HG02759 (cell line): ENCODE measurements around the gene TUBB3.
"Not testable (repeated sequence)": the region's sequence is repeated elsewhere in the genome, so short reads cannot be mapped to it uniquely, and the experiment has no call there.

Experiments used
- ATAC-seq: cut with Tn5 transposase; IDR thresholded peaks from one replicate; pipeline ENCODE4 v1.9.1; 2021; ENCODE audit warnings: mild to moderate bottlenecking, moderate library complexity; ENCODE audit not compliant: unreplicated experiment

The TUBB3 gene

GRCh38 chr16:89900885-89901284 lies 22.3 kb upstream of the TUBB3 start:
- ATAC-seq: no peak

- no peak for ATAC-seq
Measured at GRCh38 chr16:89902980-89903379, 20.2 kb upstream of the TUBB3 start.

- no peak for ATAC-seq
Measured at GRCh38 chr16:89903908-89904515, 19.1 kb upstream of the TUBB3 start.

- no peak for ATAC-seq
Measured at GRCh38 chr16:89904606-89905510, 18.3 kb upstream of the TUBB3 start.

- no peak for ATAC-seq
Measured at GRCh38 chr16:89905511-89906139, 17.5 kb upstream of the TUBB3 start.

GRCh38 chr16:89906140-89907025 lies 16.8 kb upstream of the TUBB3 start:
- no peak for ATAC-seq

GRCh38 chr16:89907055-89907814 lies 15.9 kb upstream of the TUBB3 start:
- no peak for ATAC-seq

- no peak for ATAC-seq
Measured at GRCh38 chr16:89908236-89908635, 14.9 kb upstream of the TUBB3 start.

- ATAC-seq: no peak
Measured at GRCh38 chr16:89909777-89910716, 13.1 kb upstream of the TUBB3 start.

GRCh38 chr16:89910717-89911354 lies 12.3 kb upstream of the TUBB3 start:
- no peak for ATAC-seq

- no peak for ATAC-seq
Measured at GRCh38 chr16:89911375-89911774, 11.8 kb upstream of the TUBB3 start.

- no peak for ATAC-seq
Measured at GRCh38 chr16:89912143-89912542, 11.0 kb upstream of the TUBB3 start.

GRCh38 chr16:89912627-89913026 lies 10.5 kb upstream of the TUBB3 start:
- no peak for ATAC-seq

GRCh38 chr16:89913408-89914387 lies 9.4 kb upstream of the TUBB3 start:
- no peak for ATAC-seq

GRCh38 chr16:89914642-89915285 lies 8.4 kb upstream of the TUBB3 start:
- not testable (repeated sequence) for ATAC-seq

GRCh38 chr16:89915303-89916232 lies 7.6 kb upstream of the TUBB3 start:
- ATAC-seq: no peak
